ENCODE data around the gene KIF13A. TPM values are rescaled to one million over a fixed set of nuclear protein-coding genes. Genes with fewer than 3 reads are reported as not detected.
"Not testable (repeated sequence)": the region's sequence is repeated elsewhere in the genome, so short reads cannot be mapped to it uniquely, and the experiment has no call there.

KIF13A gene
- total RNA-seq, 1 experiment from 2014 or later = 11.3 TPM

DNA sequence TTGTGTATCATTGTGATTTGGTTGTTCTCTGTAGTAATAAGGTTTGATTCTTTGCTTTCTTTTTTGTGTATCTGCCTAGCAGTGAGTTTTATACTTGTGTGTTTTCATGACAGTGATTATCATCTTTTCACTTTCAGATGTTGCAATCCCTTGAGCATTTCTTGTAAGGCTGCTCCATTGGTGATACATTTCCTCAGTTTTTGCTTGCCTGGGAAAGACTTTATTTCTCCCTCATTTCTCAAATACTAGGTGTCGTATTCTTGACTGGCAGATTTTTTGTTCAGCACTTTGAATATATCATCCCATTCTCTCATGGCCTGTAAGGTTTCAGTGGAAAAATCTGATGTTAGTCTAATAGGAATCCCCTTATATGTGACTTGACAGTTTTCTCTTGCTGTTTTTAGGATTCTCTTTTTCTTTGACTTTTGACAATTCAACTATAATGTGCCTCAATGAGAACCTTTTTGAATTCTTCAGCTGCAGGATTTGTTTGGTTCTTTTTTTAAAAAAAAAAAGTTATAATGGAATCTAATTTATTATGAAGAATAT, 249.7 kb downstream of the KIF13A start:
- H3K27me3 ChIP-seq = no peaks in the 10 kb centered on the region
- DNase-seq = no peak
- H3K4me3 ChIP-seq = no peak overlapping the region
- H3K9me3 ChIP-seq = no peaks in the 10 kb centered on the region
- H3K36me3 ChIP-seq = no peaks in the 10 kb centered on the region

DNA sequence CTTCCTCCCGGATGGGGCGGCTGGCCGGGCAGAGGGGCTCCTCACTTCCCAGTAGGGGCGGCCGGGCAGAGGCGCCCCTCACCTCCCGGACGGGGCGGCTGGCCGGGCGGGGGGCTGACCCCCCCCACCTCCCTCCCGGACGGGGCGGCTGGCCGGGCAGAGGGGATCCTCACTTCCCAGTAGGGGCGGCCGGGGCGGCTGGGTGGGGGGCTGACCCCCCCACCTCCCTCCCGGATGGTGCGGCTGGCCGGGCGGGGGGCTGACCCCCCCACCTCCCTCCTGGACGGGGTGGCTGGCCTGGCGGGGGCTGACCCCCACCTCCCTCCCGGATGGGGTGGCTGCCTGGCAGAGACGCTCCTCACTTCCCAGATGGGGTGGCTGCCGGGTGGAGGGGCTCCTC, 252.1 kb downstream of the KIF13A start:
- not testable (repeated sequence) for H3K36me3 ChIP-seq, H3K4me3 ChIP-seq, H3K9me3 ChIP-seq, DNase-seq, H3K27me3 ChIP-seq

DNA sequence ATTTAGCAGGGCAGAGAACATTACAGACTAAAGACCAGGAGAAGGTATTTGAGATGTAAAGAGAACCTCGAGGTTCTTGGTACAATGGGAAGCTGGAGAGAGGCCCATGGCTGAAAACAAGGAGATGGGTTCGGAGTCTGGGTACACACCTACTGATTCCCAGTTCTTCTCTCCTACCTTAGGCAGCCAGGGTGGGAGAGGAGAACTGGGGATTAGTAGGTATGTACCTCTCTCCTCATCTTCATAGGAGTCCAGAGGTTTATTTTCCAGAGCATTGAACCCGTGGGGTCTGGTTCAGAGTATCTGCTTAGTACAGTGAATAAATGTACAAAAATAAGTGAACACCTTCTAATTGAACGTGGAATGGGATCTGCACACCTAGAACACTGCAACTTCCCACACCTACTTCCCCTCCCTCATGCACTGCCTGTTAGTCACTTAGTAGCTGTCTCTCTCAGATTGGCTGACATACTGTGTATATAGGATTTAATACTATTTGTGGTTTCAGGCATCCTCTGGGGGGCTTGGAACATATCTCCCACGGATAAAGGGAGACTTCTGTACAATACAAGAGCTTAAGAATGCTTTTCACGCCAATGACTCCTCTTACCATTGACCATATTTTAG, 257.2 kb downstream of the KIF13A start:
- Histone ChIP-seq H3K36me3 (no peaks in the 10 kb centered on the region), H3K27me3 (no peaks in the 10 kb centered on the region), H3K9me3 (no peaks in the 10 kb centered on the region), H3K4me3 (no peak overlapping the region)
- no peak for DNase-seq

DNA sequence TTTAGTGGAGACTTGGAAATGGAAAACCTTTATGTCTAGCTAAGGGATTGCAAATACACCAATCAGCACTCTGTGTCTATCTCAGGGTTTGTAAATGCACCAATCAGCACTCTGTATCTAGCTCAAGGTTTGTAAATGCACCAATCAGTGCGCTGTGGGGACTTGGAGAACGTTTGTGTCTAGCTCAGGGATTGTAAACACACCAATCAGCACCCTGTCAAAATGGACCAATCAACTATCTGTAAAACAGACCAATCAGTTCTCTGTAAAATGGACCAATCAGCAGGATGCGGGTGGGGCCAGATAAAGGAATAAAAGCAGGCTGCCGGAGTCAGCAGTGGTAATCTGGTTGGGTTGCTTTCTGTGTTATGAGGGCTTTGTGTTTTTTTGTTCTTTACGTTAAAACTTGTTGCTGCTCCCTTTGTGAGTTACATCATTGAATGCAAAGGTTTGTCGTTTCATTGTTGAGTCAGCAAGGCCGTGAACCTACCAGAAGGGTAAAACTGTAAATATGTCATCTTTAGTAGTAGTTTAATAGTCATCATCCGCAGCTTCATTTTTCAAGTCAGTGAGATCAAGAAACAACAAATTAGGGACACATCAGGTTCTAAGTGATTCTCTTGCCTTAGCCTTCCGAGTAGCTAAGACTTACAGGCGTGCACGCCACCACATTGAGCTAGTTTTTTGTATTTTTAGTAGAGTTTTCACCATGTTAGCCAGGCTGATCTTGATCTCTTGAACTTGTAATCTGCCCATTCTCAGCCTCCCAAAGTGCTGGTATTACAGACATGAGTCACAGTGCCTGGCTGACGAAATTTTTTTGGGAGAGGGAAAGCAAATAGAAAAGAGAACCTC, 258.0 kb downstream of the KIF13A start:
- DNase-seq = no peak
- Histone ChIP-seq H3K27me3 (no peaks in the 10 kb centered on the region), H3K4me3 (no peak overlapping the region), H3K9me3 (no peaks in the 10 kb centered on the region), H3K36me3 (no peaks in the 10 kb centered on the region)

DNA sequence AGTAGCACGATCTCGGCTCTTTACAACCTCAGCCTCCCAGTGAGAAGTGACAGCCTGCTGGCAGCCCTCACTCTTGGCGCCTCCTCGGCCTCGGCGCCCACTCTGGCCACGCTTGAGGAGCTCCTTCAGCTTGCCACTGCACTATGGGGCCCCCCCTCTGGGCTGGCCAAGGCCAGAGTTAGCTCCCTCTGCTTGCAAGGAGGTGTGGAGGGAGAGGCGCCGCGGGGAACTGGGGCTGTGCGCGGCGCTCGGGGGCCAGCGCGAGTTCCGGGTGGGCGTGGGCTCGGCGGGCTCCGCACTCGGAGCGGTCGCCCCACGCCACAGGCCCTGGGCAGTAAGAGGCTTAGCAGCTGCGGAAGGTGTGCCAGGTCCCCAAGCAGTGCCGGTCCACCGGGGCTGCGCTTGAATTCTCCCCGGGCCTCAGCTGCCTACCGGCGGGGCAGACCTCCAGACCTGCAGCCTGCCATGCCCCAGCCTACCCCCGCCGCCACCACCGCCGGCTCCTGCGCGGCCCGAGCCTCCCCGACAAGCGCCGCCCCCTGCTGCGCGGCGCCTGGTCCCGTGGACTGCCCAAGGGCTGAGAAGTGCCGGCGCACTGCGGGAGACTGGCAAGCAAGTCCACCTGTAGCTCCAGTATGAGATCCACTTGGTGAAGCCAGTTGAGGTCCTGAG, 258.7 kb downstream of the KIF13A start:
- Histone ChIP-seq H3K4me3 (no peak overlapping the region), H3K9me3 (no peaks in the 10 kb centered on the region), H3K27me3 (no peaks in the 10 kb centered on the region), H3K36me3 (no peaks in the 10 kb centered on the region)
- no peak for DNase-seq

DNA sequence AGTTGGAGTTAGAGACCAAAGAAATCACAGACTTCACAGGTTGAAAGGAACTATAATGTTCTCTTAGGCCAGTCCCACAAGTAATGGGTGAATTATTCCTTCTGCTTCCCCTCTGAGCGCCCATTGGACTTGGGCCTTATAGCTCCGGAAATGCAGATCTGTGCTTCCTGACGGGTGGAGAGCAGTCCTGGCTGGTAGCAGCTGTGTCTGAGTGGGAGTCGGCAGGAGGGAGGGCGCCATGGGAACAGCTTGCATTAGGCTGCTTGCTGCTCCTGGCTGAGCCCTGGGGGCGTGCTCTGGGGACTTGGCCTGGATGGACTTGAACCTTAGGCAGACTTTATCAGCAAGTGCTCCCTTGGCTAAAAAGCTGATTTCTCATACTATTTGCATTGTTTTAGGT, 262.4 kb downstream of the KIF13A start:
- no peak overlapping the region for H3K4me3 ChIP-seq
- no peaks in the 10 kb centered on the region for H3K36me3 ChIP-seq
- no peaks in the 10 kb centered on the region for H3K9me3 ChIP-seq
- DNase-seq = no peak
- no peaks in the 10 kb centered on the region for H3K27me3 ChIP-seq

DNA sequence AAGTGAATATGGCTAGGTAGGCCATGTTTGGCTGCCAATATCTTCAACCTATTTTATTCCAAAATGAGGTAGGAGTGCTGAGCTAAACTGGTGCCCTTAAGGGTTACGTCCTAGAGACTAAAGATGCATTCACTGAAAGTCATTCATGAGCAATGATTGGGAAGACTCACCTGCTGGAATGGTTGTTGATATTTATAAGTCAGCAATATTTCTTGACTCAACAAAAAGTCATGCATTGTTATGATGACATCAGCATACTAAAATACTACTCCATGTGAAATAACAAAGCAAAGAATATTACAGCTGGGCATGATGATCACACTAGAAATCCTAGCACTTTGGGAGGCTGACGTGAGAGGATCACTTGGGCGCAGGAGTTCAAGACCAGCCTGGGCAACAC, 263.1 kb downstream of the KIF13A start:
- DNase-seq = no peak
- Histone ChIP-seq H3K9me3 (no peaks in the 10 kb centered on the region), H3K4me3 (no peak overlapping the region), H3K36me3 (no peaks in the 10 kb centered on the region), H3K27me3 (no peaks in the 10 kb centered on the region)

DNA sequence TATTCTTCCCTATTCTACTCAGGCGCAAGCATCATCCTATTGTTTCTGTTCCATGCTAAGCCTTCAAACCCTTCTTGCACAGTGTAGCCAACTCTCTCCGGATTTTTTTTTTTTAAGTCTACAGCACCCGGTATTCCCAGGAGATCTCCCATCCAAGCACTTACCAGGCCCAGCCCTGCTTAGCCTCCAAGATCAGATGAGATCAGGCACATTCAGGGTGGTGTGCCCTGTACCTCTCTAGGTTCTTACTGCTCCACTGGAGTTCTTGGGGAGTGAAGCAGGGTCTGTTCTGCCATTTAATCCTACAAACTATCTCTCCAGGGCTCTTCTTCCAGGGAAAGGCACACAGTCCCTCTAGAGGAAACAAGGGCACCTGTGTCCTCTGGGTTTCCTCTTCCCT, 265.8 kb downstream of the KIF13A start:
- Histone ChIP-seq H3K4me3 (no peak overlapping the region), H3K36me3 (no peaks in the 10 kb centered on the region), H3K27me3 (no peaks in the 10 kb centered on the region), H3K9me3 (no peaks in the 10 kb centered on the region)
- no peak for DNase-seq

DNA sequence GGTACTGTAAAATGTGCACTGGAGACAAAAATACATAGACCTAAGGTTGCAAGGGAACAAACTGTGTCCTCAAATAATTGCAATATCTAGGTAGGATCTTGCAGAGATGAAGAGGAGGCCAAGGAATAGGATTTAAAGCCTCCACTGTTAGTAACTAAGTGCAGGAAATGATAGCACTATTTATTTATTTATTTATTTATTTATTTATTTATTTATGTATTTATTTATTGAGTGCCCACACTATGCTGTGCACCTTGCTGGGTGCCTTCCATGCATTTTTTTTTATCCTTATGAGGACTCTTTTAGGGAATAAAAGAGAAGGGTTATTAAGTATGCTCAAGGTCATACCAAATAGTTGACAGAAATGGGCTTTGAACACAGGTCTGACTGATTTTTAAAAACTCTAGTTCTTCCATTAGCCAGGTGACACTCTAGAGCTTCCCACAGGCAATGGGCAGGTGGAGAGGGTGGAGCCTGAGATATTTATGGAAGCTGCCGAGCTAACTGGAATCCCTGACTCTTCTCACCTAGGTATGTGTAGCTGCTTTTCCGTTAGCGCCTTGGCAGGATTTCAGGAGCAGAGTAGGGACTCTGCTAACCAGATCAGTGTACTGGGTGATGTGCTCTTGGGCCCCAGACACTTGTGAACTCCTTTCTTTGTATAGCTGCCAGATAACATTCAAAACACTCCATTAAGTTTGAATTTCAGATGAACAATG, 268.0 kb downstream of the KIF13A start:
- no peak for DNase-seq
- Histone ChIP-seq H3K36me3 (no peaks in the 10 kb centered on the region), H3K27me3 (no peaks in the 10 kb centered on the region), H3K4me3 (no peak overlapping the region), H3K9me3 (no peaks in the 10 kb centered on the region)

DNA sequence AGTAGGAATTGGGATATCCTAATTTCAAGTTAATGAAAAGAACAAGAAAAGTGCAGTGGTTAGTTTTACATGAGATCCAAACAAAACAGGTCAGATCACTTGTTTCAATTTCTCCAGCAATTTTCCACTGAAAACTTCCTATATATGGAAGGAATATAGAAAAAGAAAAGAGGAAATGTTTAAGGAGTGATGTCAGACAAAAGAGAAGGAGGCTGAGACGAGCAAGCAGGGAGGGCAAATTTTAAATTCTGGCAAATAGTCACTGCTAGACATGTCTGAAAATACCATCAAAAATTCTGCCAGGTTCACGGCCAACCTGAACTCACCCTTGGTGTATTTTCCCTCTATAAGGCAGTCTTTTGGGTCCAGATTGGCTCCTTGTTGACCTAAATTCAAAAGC, 271.2 kb downstream of the KIF13A start:
- Histone ChIP-seq H3K36me3 (no peaks in the 10 kb centered on the region), H3K27me3 (no peaks in the 10 kb centered on the region), H3K4me3 (no peak overlapping the region), H3K9me3 (no peaks in the 10 kb centered on the region)
- no peak for DNase-seq

DNA sequence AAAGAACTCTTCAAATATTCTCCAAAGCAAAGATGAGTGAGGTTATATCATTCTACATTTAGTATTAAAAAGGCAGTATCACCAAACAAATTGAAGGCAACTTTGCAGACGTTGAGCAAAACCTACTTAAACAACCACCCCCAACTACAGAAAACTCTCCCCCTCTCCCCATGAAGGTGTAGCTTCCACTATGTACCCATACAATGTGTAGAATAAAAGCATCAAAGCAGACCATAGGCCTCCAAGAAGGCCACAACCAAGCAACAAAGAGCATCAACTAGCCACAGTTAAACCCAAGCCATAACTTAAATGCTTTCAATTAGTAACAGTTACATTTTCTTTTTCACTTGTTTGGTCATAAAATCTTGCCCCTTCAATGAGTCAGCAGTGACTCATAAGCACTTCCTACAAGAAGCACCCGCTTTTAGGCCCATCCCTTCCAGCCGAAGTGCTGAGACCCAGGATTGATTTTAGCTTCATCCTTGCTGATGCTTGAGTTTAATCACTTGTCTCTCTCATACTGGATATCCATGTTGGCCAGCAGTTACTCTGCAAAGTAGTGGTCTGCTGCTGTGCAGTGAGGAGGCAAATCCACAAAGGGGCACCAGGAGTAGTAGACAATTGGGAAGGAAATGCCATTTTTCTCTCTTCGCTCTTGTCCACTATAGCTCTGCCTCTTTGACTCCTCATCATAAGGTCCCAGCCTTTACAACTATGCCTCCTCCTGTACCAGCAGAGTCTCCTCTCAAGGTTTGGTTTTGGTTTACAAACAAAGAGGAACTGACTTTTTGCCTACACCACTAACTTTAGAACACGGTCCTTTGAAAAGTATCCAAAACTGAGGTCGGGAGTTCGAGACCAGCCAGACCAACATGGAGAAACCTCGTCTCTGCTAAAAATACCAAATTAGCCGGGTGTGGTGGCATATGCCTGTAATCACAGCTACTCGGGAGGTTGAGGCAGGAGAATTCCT, 272.3 kb downstream of the KIF13A start:
- Histone ChIP-seq H3K27me3 (no peaks in the 10 kb centered on the region), H3K4me3 (no peak overlapping the region), H3K36me3 (no peaks in the 10 kb centered on the region), H3K9me3 (no peaks in the 10 kb centered on the region)
- DNase-seq = peak; percentile 62

DNA sequence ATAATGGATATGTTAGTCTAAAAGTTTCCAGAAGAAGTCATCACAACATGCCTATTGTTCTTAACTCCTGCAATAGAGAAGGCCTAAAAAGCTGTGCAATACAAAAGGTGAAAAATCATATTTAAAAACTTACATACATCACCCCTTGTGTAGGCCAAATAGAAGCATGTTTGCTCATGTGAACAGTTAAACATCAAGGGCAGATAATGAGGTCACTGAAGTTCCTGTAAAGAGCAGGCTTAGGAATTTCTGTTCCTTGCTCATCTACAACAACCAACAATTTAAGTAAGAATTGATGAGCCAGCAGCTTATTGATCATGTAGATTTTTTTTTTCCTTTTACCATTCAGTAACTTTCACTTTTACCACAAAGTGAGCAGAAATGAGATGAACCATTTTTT, 273.3 kb downstream of the KIF13A start:
- no peak overlapping the region for H3K4me3 ChIP-seq
- no peaks in the 10 kb centered on the region for H3K27me3 ChIP-seq
- H3K36me3 ChIP-seq = no peaks in the 10 kb centered on the region
- H3K9me3 ChIP-seq = no peaks in the 10 kb centered on the region
- no peak for DNase-seq

DNA sequence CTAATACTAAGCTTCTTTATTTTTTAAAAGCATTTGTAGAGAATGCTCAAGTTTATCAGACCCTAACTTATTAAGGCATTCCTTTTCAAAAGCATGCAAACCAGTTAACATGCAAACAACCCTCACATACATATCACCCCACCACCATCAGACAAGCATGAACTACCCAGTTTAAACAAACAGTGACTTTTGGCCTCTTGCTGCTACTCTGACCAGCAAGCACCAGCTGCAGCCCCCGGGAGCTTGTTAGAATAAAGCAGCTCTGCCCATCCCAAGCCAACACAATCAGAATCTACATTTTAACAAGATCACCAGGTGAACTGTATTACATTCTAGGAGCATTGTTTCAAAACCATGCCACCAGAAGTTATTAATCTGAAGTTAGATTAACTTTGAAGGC, 274.9 kb downstream of the KIF13A start:
- Histone ChIP-seq H3K36me3 (no peaks in the 10 kb centered on the region), H3K4me3 (no peak overlapping the region), H3K9me3 (no peaks in the 10 kb centered on the region), H3K27me3 (no peaks in the 10 kb centered on the region)
- DNase-seq = no peak

DNA sequence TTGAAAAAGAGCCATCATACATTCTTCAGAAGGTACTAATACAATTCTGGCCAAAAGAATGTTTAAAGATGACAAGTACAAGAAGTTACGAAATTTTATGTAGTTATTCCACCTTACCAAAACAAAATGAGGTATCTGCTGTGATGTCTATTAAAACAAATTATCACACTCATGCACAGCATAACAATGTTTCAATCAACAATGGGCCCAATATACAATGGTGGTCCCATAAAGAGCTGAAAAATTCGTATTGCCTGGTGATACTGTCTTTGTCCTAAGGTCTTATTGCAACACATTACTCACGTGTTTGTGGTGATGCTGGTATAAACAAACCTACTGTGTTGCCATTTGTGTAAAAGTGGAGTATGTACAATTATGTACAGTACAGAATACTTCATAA, 277.1 kb downstream of the KIF13A start:
- DNase-seq = no peak
- H3K9me3 ChIP-seq = no peaks in the 10 kb centered on the region
- no peaks in the 10 kb centered on the region for H3K27me3 ChIP-seq
- H3K36me3 ChIP-seq = peaks cover 7% of the 10 kb centered on the region; the same call in 1 of the 2 replicates
- no peak overlapping the region for H3K4me3 ChIP-seq

DNA sequence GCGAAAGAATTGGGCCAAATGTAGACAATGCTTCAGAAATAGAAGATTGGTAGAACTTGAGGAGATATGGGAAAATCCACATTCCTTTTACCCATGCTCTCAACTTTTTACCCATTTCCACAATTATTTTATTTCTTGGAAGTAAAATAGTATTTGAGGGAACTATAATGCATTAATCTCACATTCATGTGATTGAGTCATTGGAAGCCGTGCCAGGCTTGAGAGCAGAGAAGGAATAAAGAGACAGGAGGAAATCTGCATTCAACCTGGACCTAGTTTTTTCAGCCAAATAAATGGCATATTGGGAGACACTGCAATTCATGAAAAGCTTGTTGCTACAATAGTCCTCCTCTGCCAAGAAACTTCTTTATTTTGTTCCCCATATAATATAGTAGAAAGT, 278.0 kb downstream of the KIF13A start:
- peak; percentile 67 for DNase-seq
- Histone ChIP-seq H3K36me3 (peaks cover 7% of the 10 kb centered on the region; the same call in 1 of the 2 replicates), H3K9me3 (no peaks in the 10 kb centered on the region), H3K27me3 (no peaks in the 10 kb centered on the region), H3K4me3 (no peak overlapping the region)

Measured in MG63 (cell line).